ENCODE measurements around the gene SULT1A1. TPM values are rescaled to one million over a fixed set of nuclear protein-coding genes. Genes with fewer than 3 reads are reported as not detected.
"Not testable (repeated sequence)": the region's sequence is repeated elsewhere in the genome, so short reads cannot be mapped to it uniquely, and the experiment has no call there.

The SULT1A1 gene
- total RNA-seq, 2 donors from 2014 or later: 61.7 to 150 TPM

GRCh38 chr16:28597692-28598261 is 12.1 kb downstream of the SULT1A1 start:
- intact Hi-C loops (cut with DNase I): no loop called here
- TF ChIP-seq, protein P1, sequence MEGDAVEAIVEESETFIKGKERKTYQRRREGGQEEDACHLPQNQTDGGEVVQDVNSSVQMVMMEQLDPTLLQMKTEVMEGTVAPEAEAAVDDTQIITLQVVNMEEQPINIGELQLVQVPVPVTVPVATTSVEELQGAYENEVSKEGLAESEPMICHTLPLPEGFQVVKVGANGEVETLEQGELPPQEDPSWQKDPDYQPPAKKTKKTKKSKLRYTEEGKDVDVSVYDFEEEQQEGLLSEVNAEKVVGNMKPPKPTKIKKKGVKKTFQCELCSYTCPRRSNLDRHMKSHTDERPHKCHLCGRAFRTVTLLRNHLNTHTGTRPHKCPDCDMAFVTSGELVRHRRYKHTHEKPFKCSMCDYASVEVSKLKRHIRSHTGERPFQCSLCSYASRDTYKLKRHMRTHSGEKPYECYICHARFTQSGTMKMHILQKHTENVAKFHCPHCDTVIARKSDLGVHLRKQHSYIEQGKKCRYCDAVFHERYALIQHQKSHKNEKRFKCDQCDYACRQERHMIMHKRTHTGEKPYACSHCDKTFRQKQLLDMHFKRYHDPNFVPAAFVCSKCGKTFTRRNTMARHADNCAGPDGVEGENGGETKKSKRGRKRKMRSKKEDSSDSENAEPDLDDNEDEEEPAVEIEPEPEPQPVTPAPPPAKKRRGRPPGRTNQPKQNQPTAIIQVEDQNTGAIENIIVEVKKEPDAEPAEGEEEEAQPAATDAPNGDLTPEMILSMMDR (IDR thresholded peaks at IDR 0.05): no peak
- Histone ChIP-seq H3K27me3 (no peaks in the 10 kb centered on the region), H3K36me3 (no peaks in the 10 kb centered on the region), H3K9me3 (no peaks in the 10 kb centered on the region), H3K4me1 (no peaks in the 10 kb centered on the region), H3K9ac (ENCODE audit: low read depth in 2 of 2, low read length in 2 of 2) (peak overlapping the region in 1 of 2 donors; percentile 2), H3K4me3 (no peak overlapping the region), H3K27ac (no peak overlapping the region)
- DNase-seq: peak; percentile 38

DNA sequence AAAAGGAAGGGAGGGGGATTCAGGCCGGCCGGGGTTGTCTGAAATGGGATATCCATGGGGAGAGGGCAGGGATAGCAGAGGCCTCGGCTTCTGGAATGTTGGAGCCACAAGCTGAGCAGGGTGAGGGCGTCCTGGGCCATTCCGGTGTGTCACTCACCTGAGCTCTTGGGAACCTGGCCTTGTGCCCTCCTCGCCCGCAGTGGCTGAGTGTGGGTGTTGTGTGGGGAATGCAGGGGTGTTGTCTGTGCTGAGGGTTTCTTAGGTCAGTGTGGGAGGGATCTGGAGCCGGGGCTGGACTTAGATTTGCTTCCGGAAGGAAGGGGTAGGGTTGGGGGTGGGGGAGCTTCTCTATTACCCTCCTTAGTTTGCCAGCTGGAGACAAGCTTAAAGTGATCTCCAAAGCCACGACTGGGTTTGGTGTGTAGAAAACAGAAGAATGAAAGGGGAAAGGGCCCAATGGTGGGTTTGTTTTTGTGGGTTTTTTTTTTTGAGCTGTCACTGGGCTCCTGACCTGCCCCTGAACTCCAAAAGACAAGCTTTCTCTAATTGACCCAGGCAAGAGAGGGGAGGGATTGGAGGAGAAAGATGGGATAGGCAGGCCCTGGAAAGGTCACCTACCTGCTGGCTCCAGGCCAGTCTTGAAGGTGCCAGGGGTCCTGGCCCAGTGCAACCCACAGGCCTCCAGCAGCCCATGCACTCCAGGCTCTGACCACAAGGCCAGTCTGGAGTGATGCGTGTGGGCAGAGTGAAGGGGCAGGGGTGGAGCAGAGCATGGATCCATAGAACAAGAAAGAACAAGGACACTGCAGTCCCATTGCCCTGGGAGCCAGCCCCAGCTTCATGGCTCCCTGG is 12.8 kb downstream of the SULT1A1 start, which contains the start of gene SULT1A2:
TSS of gene SULT1A2 (minus strand) at position 211 of the 852 bp plus-strand sequence. CDS start 1,120 bp downstream, outside the sequence.
- no peaks in the 10 kb centered on the region for H3K9me3 ChIP-seq
- TF ChIP-seq, protein P1 (IDR thresholded peaks at IDR 0.05): no peak
- H3K4me3 ChIP-seq: no peak within 1 kb of the TSS
- no peak within 1 kb of the TSS for H3K27ac ChIP-seq
- no peaks in the 10 kb centered on the region for H3K36me3 ChIP-seq
- DNase-seq: peak; percentile 68
- intact Hi-C loops (cut with DNase I): no loop called here
- H3K9ac ChIP-seq (ENCODE audit: low read depth in 2 of 2, low read length in 2 of 2): peak within 1 kb of the TSS; percentile 2 to 58
- H3K27me3 ChIP-seq: no peaks in the 10 kb centered on the region
- no peaks in the 10 kb centered on the region for H3K4me1 ChIP-seq

DNA sequence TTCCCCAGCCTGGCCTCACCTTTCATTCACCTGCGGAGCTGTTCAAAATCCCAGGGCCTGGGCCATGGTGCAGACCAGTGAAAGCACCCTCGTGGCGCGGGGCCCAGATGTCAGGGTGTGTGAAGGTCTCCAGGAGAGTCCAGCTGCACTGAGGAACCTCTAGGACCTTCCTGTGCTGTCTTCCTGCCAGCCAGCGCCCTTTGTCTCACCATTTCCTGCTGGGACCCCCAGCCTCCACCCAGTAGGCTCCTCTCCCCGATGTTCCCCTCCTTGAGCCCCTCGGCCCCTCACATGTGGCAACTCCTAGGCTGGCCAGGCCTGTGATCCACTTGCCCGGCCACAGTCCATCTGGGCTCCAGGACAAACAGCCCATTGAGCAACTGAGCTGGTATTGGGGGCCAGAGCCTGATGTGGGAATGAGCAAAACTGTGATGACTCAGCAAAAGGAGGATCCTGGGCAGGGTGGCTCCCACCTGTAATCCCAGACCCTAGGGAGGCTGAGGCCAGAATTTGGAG is 13.7 kb downstream of the SULT1A1 start:
- peak overlapping the region in 1 of 2 donors; percentile 58 for H3K9ac ChIP-seq (ENCODE audit: low read depth in 2 of 2, low read length in 2 of 2)
- no peaks in the 10 kb centered on the region for H3K4me1 ChIP-seq
- no peak overlapping the region for H3K27ac ChIP-seq
- no peaks in the 10 kb centered on the region for H3K36me3 ChIP-seq
- no peaks in the 10 kb centered on the region for H3K9me3 ChIP-seq
- DNase-seq: no peak
- TF ChIP-seq, protein P1 (IDR thresholded peaks at IDR 0.05): no peak
- intact Hi-C loops (cut with DNase I): no loop called here
- H3K27me3 ChIP-seq: no peaks in the 10 kb centered on the region
- no peak overlapping the region for H3K4me3 ChIP-seq

- H3K4me3 ChIP-seq; DNase-seq; H3K9me3 ChIP-seq; H3K4me1 ChIP-seq; H3K27me3 ChIP-seq; H3K36me3 ChIP-seq; intact Hi-C loops (cut with DNase I); H3K27ac ChIP-seq; H3K9ac ChIP-seq (ENCODE audit: low read depth in 2 of 2, low read length in 2 of 2): not testable (repeated sequence)
Observed at GRCh38 chr16:28595451-28595850, 14.4 kb downstream of the SULT1A1 start.

- no peak for DNase-seq
- no peaks in the 10 kb centered on the region for H3K4me1 ChIP-seq
- H3K9me3 ChIP-seq: no peaks in the 10 kb centered on the region
- intact Hi-C loops (cut with DNase I): no loop called here
- H3K36me3 ChIP-seq: no peaks in the 10 kb centered on the region
- TF ChIP-seq, protein P1 (IDR thresholded peaks at IDR 0.05): no peak
- H3K9ac ChIP-seq (ENCODE audit: low read depth in 2 of 2, low read length in 2 of 2): no peak overlapping the region
- no peaks in the 10 kb centered on the region for H3K27me3 ChIP-seq
- no peak overlapping the region for H3K27ac ChIP-seq
- no peak overlapping the region for H3K4me3 ChIP-seq
Observed at GRCh38 chr16:28592979-28593553, 16.8 kb downstream of the SULT1A1 start.

Data from colonic mucosa (tissue), 4 donors.